ENCODE measurements around the gene ZNF197. TPM values are rescaled to one million over a fixed set of nuclear protein-coding genes. Genes with fewer than 3 reads are reported as not detected.

The ZNF197 gene
- polyA plus RNA-seq, 1 donor (not counting 4 experiments of a cell fraction or from before 2014, with no cell fraction given) = 8.8 TPM

- no peaks in the 10 kb centered on the region for H4K20me1 ChIP-seq (ENCODE audit: control insufficient read depth, extremely low read depth, insufficient read depth, low read length)
- H3K9me1 ChIP-seq (ENCODE audit: control insufficient read depth, extremely low read depth, insufficient read depth, low read length) = no peaks in the 10 kb centered on the region
- TF ChIP-seq EZH2 (IDR thresholded peaks at IDR 0.05; ENCODE audit: low read length) (no peak), CTCF (optimal IDR thresholded peaks at IDR 0.05 in 1 of 3, IDR thresholded peaks at IDR 0.05 in 1 of 3, conservative IDR thresholded peaks at IDR 0.05 in 1 of 3; ENCODE audit: extremely low read depth in 1 of 3, insufficient read depth in 2 of 3, low read length in 3 of 3) (no peak)
- no peak overlapping the region for H3K4me3 ChIP-seq (ENCODE audit: control insufficient read depth in 2 of 3, extremely low read depth in 1 of 3, insufficient read depth in 2 of 3, low read depth in 1 of 3, low read length in 3 of 3)
- H3K27ac ChIP-seq (ENCODE audit: control insufficient read depth, insufficient read depth, low read length) = no peak overlapping the region
- FAIRE-seq = no peak
- dilution Hi-C loops (cut with MboI; ENCODE audit: extremely low pct_ligation_motif_present, low sequenced_read_pairs) = no loop called here
- no peaks in the 10 kb centered on the region for H3K27me3 ChIP-seq (ENCODE audit: control insufficient read depth, extremely low read depth, insufficient read depth, low read length)
- H3K4me1 ChIP-seq (ENCODE audit: control insufficient read depth, extremely low read depth, insufficient read depth, low read length) = peaks cover 3% of the 10 kb centered on the region
- no peak overlapping the region for H3K4me2 ChIP-seq (ENCODE audit: control insufficient read depth, extremely low read depth, insufficient read depth, low read depth, low read length)
- peaks cover 9% of the 10 kb centered on the region for H3K9me3 ChIP-seq (ENCODE audit: control insufficient read depth, low read depth, low read length)
- no peak overlapping the region for H2AFZ ChIP-seq (ENCODE audit: control insufficient read depth, low read length)
- H3K79me2 ChIP-seq (ENCODE audit: control insufficient read depth, insufficient read depth, low read length) = peaks cover 4% of the 10 kb centered on the region
- no peak for DNase-seq (ENCODE audit: low read depth, low spot score)
- H3K36me3 ChIP-seq (ENCODE audit: control insufficient read depth in 2 of 2, extremely low read depth in 1 of 2, insufficient read depth in 2 of 2, low read length in 2 of 2) = peaks cover 13 to 25% of the 10 kb centered on the region in 2 experiments
- no peak overlapping the region for H3K9ac ChIP-seq (ENCODE audit: control insufficient read depth, extremely low read depth, insufficient read depth, low read length)
These were observed 17.5 kb downstream of the ZNF197 start for GRCh38 chr3:44642337-44642736.

GRCh38 chr3:44643024-44643423 lies 18.2 kb downstream of the ZNF197 start:
- H3K4me1 ChIP-seq (ENCODE audit: control insufficient read depth, extremely low read depth, insufficient read depth, low read length) = peaks cover 3% of the 10 kb centered on the region

More at GRCh38 chr3:44643024-44643423, 18.2 kb downstream of the ZNF197 start:
- peaks cover 9% of the 10 kb centered on the region for H3K9me3 ChIP-seq (ENCODE audit: control insufficient read depth, low read depth, low read length)
- DNase-seq (ENCODE audit: low read depth, low spot score) (no peak), FAIRE-seq (no peak)
- no peak overlapping the region for H3K4me3 ChIP-seq (ENCODE audit: control insufficient read depth in 2 of 3, extremely low read depth in 1 of 3, insufficient read depth in 2 of 3, low read depth in 1 of 3, low read length in 3 of 3)
- dilution Hi-C loops (cut with MboI; ENCODE audit: extremely low pct_ligation_motif_present, low sequenced_read_pairs) = no loop called here
- H3K9me1 ChIP-seq (ENCODE audit: control insufficient read depth, extremely low read depth, insufficient read depth, low read length) = no peaks in the 10 kb centered on the region
- H3K79me2 ChIP-seq (ENCODE audit: control insufficient read depth, insufficient read depth, low read length) = peaks cover 4% of the 10 kb centered on the region
- TF ChIP-seq EZH2 (IDR thresholded peaks at IDR 0.05; ENCODE audit: low read length) = no peak
- no peak for TF ChIP-seq CTCF (optimal IDR thresholded peaks at IDR 0.05 in 1 of 3, IDR thresholded peaks at IDR 0.05 in 1 of 3, conservative IDR thresholded peaks at IDR 0.05 in 1 of 3; ENCODE audit: extremely low read depth in 1 of 3, insufficient read depth in 2 of 3, low read length in 3 of 3)
- no peak overlapping the region for H3K9ac ChIP-seq (ENCODE audit: control insufficient read depth, extremely low read depth, insufficient read depth, low read length)
- no peak overlapping the region for H3K4me2 ChIP-seq (ENCODE audit: control insufficient read depth, extremely low read depth, insufficient read depth, low read depth, low read length)
- H4K20me1 ChIP-seq (ENCODE audit: control insufficient read depth, extremely low read depth, insufficient read depth, low read length) = no peaks in the 10 kb centered on the region
- H2AFZ ChIP-seq (ENCODE audit: control insufficient read depth, low read length) = no peak overlapping the region
- no peaks in the 10 kb centered on the region for H3K27me3 ChIP-seq (ENCODE audit: control insufficient read depth, extremely low read depth, insufficient read depth, low read length)
- H3K36me3 ChIP-seq (ENCODE audit: control insufficient read depth in 2 of 2, extremely low read depth in 1 of 2, insufficient read depth in 2 of 2, low read length in 2 of 2) = peaks cover 13 to 25% of the 10 kb centered on the region in 2 experiments
- H3K27ac ChIP-seq (ENCODE audit: control insufficient read depth, insufficient read depth, low read length) = no peak overlapping the region

Measured in keratinocyte (primary cell).